Occipital lobe (tissue), 2 donors: Measurements from ENCODE around the gene IFT57. TPM values are rescaled to one million over a fixed set of nuclear protein-coding genes. Genes with fewer than 3 reads are reported as not detected.

Experiments
- DNase-seq: peaks from one replicate; lab custom pipeline; 2025; lab: John Stamatoyannopoulos, UW
- total RNA-seq: library from RNA; depleted of rRNA; stranded (reverse); fragments of >200 nt; gene quantifications from one replicate; pipeline ENCODE4 v1.2.3, GENCODE V29; 2014

Gene IFT57
- total RNA-seq, 1 donor from 2014 or later, result 55.7 TPM

DNA sequence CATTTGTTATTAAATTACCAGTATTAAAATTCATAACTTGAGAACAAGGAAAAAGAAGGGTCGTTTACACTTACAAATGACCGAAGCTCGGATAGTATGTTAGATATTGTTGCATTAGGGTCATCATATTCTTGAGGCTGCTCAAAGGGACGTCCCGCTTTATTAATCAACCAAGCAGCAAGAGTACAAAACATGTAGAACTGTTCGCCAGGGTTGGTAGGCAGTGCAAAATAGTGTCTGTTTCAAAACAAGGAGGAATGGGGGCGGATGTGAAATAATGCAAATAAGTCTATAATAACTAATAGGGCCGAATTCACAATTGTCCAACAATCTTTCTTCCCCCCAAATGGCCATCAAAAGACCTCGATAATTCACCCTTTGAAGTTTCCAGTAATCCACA is 2.9 kb downstream of the IFT57 start:
- no peak for DNase-seq

DNA sequence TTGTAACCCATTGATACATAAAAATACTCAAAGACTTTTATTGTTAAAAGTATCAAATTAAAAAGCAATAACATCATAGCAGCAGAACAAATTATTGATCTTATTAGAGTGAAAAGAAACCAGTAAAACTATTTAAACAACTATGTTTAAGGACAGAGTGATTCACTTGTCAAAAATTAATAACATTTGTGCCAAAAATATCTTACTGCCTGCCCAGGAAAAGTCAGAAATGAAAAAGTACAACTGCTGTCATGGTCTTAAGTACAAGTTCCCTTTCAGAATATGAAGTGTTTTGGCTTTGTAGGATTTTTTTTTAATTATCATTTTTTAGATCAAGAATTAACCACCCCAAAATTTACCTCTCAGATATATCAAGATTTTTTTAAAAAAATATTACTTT is 3.4 kb downstream of the IFT57 start:
- no peak for DNase-seq

DNA sequence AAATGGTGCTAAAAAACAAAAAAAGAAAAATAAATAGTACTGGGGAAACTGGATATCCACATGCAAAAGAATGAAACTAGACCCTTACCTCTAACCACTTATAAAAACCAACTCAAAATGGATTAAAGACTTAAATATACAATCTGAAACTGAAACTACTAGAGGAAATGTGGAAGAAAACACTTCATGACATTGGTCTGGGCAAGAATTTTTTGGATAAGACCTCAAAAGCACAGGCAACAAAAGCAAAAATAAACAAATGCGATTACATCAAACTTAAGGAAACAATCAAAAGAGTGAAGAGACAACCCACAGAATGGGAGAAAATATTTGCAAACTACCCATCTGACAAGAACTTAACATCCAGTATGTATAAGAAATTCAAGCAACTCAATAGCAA is 6.4 kb downstream of the IFT57 start:
- DNase-seq, result no peak

DNA sequence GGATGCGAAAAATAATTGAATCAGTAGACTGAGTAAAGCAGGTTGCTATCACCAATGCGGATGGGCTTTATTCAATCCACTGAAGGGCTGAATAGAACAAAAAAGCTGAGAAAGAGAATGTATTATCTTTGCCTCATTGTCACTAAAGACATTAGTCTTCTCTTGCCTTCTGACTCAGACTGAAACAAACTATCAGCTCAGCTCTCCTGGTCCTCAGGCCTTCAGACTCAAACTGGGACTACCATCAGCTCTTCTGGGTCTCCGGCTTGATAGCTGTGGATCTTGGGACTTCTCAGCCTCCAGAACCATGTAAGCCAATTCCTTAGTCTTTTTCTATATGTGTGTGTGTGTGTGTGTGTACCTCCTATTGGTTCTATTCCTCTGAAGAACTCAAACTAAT is 12.6 kb downstream of the IFT57 start:
- DNase-seq, result no peak

DNA sequence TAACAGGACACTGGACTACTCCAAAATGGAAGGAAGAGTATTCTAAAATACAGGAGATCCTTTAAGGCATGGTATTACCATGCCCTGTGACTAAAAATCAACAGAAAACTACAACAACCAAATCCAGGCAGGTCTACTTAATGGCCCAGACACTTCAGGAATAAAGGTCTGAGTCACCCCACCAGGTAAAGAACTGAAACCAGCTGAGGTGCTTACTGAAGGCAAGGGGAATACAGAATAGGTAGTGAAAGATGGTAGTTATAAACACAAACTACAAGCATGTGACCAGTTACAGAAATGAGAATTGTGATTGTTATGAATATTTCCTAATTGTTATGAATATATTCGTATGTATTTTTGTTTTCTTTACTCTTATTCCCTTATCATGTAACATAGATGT is 13.4 kb downstream of the IFT57 start:
- DNase-seq, result no peak

DNA sequence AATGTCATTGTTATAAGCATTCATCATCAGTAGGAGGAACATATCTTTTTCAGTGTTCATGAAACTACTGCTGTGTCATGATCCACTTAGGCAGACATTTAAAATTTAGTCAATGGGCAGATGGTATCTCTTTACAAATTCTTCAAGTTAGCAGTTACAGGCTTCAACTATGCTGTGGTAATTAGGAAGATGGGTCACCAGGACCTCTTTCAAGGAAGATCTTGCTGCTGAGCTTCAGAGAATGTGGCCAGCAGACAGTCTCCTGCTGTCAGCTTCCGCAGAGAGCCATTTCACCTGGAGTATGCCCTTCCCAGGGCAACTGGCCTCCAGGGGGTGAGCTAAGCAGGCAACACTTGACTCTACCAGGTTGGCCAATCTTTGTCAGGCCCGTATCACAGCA is 19.4 kb downstream of the IFT57 start:
- DNase-seq, result no peak

DNA sequence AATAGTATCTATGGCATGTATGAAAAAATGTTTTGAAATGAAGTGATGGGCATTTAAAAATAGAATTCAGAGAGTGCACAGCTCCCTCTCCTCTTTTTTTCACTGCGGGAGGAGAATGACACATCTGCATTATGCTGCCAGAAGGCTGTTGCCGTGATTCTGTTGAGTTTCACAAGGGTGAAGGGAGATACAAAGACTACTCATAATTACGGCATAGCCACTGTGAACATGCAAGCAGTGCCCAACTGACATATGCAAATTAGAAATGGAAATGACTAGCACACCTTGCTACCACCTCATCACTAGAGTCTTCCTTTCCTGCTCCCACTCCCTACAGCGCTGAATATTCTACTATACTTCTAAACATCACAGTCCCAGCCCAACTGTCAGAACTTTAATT is 20.1 kb downstream of the IFT57 start:
- DNase-seq, result no peak

DNA sequence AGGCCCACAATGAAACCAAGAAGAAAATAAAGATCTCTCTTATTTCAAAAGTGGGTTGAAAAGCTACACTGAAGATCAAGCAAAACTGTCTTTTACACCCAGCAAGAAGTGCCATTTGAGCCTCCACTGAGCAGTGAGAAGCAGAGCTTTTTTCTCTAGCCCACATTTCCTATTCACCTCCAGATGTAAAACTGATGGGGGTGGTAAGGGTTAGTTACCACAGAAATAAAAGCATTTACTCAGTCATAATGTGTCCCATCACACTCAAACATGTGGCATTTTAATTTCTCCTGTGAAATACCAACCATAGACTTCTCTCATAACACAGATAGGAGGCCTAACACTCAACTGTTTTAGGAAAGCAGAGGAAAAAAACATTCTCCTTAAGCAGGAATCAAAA is 21.0 kb downstream of the IFT57 start:
- no peak for DNase-seq

- DNase-seq, result no peak
Observed at GRCh38 chr3:108200578-108200977, 21.6 kb downstream of the IFT57 start.

DNA sequence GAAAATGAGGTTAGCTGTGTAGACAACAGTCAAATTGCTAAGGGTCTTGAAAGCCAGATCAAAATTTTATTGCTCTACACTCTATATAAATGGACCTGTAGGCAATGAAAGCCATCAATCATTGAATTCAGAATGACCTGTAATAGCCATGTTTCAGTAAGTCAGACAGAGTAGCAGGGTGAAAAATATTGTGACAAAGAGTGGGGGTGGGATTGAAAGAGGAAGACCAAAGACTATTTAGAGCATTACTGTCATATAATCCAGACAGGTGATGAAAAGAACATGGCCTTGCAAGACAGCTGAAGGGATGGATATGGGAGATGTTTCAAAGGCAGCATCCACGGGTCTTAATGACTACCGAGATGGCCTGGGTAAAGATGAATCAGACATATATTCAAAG is 22.2 kb downstream of the IFT57 start:
- no peak for DNase-seq

GRCh38 chr3:108191394-108191793 is 30.8 kb downstream of the IFT57 start:
- DNase-seq, result no peak

GRCh38 chr3:108190346-108190745 is 31.9 kb downstream of the IFT57 start:
- no peak for DNase-seq

GRCh38 chr3:108189440-108189839 is 32.8 kb downstream of the IFT57 start:
- DNase-seq, result no peak

- no peak for DNase-seq
Observed at GRCh38 chr3:108185536-108185935, 36.7 kb downstream of the IFT57 start.

GRCh38 chr3:108184824-108185223 is 37.4 kb downstream of the IFT57 start:
- no peak for DNase-seq

DNA sequence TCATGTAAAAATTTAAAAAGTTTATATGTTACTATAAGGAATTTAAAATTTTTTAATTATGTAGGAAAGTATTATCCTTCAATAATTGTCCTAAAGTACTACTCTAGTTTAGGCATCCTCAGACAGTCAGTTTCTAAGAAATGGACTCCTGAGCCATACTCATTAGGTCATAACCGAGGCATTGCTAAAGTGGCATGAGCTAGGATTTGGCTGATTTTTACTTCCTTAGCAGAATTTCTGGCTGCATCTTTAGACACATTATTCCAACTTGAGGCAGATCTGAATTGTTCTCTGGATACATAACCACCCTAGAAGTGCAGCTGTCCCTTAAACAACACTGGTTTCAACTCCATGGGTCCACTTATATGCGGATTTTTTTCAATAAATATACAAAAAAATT is 38.3 kb downstream of the IFT57 start:
- no peak for DNase-seq

DNA sequence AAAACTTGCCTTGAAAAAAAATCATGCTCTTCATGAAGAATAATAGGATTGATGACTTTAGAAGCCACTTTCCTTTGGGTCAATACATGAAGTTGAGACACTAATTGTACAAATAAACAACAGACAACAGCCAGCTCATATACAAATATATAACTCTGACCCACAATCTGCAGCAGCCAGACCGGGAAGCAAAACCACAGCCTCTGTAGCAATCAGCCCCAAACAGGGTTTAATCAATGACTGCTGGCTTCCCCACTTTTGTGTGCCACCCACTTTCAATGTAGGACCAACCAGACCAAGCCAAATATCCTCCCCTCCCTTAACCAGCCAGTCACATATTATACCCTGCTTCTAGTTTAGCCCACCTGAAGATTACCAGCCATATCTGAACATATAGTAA is 39.0 kb downstream of the IFT57 start:
- DNase-seq, result no peak

DNA sequence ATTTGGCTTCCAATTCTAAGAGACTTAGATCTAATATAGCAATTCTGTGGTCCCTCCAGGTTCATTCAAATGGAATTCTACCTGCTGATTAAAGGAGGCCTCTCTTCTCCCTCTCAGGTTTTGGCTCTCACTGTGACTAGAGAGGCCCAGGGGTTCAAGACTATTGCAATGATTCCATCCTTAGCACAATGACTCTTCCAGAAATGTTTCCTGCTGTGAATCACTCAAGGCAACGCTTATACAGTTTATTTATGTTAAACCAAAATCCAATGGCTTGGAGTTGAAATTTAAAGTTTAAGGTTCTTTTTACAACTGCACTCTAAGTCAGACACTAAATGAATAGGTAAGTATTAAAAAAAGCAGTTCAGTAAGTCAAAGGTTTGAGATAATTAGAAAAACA is 39.9 kb downstream of the IFT57 start:
- DNase-seq, result no peak

DNA sequence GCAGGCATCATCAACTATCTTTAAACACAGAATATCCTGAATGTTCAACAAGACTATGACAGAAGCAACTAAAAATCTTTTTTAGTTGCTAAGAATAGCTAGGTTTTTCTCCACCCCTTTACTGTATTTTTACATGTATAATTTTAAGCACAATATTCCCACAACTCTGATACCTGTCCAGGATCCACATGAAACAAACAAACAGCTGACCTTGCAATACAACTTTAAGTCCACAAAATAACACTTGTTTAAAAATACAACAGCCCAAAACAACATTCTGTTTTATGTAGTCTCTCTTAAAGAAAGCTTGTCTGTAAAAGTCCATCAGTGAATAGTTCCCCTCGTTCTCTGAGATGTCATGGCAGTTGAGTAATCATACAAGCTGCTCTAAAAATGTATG is 41.1 kb downstream of the IFT57 start:
- no peak for DNase-seq

- DNase-seq, result no peak
Observed at GRCh38 chr3:108180194-108180593, 42.0 kb downstream of the IFT57 start.

GRCh38 chr3:108178676-108179075 is 43.5 kb downstream of the IFT57 start:
- no peak for DNase-seq

- no peak for DNase-seq
Observed at GRCh38 chr3:108177536-108177935, 44.7 kb downstream of the IFT57 start.

DNA sequence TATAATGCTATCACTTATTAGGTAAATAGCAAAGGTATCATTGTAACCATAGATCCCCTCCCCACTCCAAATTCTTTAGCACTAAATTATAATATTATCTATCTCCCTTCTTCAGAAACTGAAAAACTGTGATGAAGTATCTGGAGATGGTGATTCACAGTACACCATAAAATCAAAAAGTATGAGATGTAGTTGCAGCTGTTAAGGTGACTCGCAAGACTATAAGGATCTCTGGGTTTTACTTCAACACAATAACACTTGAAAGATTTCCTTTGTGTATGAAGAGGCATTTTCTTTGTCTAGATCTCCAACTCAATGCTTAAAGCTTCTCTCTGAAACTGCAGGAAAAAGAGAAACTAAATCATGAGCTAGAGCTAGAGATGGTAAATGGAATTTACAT is 46.9 kb downstream of the IFT57 start:
- DNase-seq, result no peak

DNA sequence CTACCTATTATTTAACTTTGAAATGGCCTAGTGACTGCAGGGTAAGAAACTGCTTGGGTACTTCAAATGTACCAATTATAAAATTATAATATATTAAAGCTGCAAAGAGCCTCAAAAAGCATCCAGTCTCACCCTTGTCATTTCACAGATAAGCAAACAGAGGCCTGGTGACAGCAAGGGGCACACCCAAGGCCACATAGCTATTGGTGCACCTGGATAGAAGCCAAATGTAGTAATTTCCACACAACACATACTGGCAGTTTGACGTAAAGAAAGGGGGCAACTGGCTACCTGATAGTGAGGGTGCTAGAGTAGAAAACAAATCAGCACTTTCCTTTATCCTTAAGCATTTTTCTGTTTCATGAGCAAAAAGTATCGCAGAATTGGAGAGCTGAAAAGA is 51.1 kb downstream of the IFT57 start:
- no peak for DNase-seq

- no peak for DNase-seq
Observed at GRCh38 chr3:108164391-108164790, 57.8 kb downstream of the IFT57 start.
